ENCODE data around the gene WFDC9.
"Not testable (repeated sequence)": the region's sequence is repeated elsewhere in the genome, so short reads cannot be mapped to it uniquely, and the experiment has no call there.

DNA sequence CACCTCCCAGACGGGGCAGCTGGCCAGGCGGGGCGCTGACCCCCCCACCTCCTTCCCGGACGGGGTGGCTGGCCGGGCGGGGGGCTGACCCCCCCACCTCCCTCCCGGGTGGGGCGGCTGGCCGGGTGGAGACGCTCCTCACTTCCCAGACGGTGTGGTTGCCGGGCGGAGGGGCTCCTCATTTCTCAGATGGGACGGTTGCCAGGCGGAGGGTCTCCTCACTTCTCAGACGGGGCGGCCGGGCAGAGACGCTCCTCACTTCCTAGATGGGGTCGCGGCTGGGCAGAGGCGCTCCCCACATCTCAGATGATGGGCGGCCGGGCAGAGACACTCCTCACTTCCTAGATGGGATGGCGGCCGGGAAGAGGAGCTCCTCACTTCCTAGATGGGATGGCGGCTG, 14.8 kb upstream of the WFDC9 start:
- TF ChIP-seq EZH2 (IDR thresholded peaks at IDR 0.05; ENCODE audit: low read depth): not testable (repeated sequence)
- TF ChIP-seq, protein P1, sequence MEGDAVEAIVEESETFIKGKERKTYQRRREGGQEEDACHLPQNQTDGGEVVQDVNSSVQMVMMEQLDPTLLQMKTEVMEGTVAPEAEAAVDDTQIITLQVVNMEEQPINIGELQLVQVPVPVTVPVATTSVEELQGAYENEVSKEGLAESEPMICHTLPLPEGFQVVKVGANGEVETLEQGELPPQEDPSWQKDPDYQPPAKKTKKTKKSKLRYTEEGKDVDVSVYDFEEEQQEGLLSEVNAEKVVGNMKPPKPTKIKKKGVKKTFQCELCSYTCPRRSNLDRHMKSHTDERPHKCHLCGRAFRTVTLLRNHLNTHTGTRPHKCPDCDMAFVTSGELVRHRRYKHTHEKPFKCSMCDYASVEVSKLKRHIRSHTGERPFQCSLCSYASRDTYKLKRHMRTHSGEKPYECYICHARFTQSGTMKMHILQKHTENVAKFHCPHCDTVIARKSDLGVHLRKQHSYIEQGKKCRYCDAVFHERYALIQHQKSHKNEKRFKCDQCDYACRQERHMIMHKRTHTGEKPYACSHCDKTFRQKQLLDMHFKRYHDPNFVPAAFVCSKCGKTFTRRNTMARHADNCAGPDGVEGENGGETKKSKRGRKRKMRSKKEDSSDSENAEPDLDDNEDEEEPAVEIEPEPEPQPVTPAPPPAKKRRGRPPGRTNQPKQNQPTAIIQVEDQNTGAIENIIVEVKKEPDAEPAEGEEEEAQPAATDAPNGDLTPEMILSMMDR (conservative IDR thresholded peaks at IDR 0.05): not testable (repeated sequence)
